ENCODE results near the gene UHRF1.
"Not testable (repeated sequence)": the region's sequence is repeated elsewhere in the genome, so short reads cannot be mapped to it uniquely, and the experiment has no call there.

The UHRF1 gene

GRCh38 chr19:4900879-4901278 lies 8.4 kb upstream of the UHRF1 start:
- DNase-seq = not testable (repeated sequence)

GRCh38 chr19:4902796-4903195 lies 6.5 kb upstream of the UHRF1 start, which contains the start of gene ARRDC5:
ARRDC5 (minus strand) TSS chr19:4902896; CDS start chr19:4902825, 71 bp downstream.
- no peak for DNase-seq

- DNase-seq = no peak
Observed at GRCh38 chr19:4904481-4904880, 4.8 kb upstream of the UHRF1 start.

GRCh38 chr19:4906963-4907362 lies 2.3 kb upstream of the UHRF1 start:
- no peak for DNase-seq

- no peak for DNase-seq
Observed at GRCh38 chr19:4908360-4908759, 941 bp upstream of the UHRF1 start.

DNA sequence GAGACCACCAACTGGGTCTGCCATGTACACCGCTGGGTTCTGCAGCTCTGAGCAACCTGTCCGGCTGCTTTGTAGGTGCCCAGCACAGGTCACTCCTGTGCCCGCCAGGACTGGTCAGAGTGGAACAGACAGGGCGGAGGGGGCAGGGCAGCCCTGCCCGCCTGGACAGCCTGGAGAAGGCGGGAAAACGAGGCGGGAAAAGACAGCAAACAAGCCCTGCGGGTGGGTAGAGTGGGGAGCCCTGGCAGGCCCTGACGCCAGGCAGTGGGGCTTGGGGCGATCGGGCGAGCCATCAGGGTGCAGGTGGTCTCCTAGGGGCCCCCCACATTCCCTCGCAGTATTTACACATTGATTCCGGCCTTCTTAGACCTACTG lies 533 bp upstream of the UHRF1 start:
- no peak for DNase-seq

GRCh38 chr19:4909897-4910593 lies 744 bp downstream of the UHRF1 start:
- DNase-seq = peak; percentile 91

- DNase-seq = peak; percentile 9
Observed at GRCh38 chr19:4910594-4911281, 1.4 kb downstream of the UHRF1 start.

- DNase-seq = no peak
Observed at GRCh38 chr19:4911314-4911713, 2.0 kb downstream of the UHRF1 start.

GRCh38 chr19:4911786-4912672 lies 2.7 kb downstream of the UHRF1 start:
- DNase-seq = peak; percentile 53

DNA sequence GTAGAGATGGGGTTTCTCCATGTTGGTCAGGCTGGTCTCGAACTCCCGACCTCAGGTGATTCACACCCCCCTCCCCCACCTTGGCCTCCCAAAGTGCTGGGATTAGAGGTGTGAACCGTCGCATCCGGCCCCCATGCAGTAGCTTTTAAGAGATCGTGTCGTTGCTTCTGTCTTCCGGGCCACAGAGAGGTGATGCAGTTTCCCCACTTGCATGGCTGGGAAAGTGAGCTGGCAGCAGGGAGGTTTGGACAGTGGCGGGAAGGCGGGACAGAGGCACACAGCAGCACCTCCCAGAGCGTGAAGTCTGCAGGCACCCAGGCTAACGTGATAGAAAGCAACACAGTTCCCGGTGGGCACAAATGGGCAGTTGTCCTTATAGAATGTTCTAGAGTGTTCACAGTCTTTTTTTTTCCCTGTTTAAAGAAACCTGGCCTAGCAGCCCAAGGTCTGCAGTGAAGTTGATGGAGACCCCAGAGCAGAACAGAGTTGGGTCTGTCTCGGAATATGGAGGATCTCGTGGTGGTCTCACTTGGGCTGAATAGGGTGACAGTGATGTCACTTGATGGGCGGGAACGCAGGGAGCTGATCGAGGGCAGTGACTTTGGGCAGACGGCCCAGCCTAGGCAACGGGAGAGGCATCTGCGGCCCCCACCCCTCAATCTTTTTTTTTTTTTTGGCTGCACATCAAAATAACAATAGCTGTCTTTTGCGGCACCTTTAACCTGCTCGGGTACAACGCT lies 4.9 kb downstream of the UHRF1 start:
- no peak for DNase-seq

DNA sequence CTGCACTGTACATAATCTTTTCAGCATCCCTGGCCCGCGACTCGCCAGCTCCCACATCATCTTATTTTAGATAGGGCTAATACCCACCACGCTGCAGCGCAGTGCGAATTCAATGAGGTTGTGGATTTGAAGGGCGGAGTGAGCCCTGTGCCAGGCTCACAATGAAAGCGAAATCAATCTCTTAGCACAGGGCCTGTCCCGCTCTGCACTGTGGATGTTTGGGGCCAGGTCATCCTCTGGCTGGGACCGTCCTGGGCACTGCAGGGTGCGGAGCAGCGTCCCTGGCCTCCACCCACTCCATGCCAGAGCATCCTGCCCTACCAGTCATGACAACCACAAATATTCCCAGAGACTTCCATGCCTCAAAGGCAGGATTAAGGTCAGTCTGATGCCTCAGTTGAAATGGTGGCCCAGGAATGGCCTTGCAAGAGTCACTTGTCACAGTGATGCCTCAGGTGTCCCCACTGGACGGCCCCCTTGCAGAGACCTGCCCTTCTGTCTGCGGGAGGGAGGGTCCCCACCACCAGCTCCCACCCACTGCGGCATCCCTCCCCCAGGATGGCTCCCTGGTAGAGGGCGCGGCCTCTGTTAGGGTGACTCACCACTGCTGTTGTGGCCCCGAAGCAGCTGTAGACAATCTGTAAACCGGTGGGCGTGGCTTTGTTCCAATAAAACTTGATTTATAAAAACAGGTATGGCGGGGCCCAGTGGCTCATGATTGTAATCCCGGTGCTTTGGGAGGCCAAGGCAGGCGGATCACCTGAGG lies 5.6 kb downstream of the UHRF1 start:
- peak; percentile 61 for DNase-seq

DNA sequence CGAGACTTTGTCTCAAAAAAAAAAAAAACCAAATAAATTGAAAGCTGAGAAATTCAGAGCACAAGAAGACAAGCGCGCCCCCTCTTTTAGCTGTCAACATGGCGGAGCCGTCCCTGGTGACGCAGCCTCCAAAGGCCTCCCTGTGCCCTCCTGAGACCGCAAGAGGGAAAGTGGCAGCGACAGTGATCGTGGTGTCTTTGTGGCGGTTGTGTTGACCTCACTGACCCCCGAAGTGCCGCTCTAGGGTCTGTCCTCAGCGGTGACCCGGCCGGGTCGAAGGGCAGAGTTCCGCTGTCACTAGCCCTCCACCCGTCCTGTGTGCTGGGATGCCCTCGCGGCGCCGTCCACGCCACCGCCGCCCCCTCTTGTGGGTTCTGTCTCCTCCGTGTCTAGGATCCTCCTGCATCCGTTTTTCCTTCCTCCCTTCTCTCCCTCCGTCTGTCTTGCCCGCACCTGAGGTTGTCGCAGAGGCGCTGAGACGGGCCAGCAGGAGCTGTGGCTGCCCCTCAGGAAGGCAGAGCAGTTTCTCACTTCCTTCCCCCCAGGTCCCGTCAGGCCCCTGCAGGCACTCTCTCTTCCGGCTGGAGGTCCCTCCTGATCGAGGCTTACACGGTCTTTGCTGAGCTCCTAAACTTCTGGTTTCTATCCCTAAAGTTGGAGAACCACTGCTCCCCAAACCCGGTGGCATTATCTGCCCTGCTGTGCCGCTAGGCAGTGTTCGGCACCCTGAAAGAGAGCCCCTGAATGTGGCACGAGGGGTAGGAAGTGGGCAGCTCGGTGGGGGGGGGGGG lies 7.2 kb downstream of the UHRF1 start:
- peak; percentile 21 for DNase-seq

DNA sequence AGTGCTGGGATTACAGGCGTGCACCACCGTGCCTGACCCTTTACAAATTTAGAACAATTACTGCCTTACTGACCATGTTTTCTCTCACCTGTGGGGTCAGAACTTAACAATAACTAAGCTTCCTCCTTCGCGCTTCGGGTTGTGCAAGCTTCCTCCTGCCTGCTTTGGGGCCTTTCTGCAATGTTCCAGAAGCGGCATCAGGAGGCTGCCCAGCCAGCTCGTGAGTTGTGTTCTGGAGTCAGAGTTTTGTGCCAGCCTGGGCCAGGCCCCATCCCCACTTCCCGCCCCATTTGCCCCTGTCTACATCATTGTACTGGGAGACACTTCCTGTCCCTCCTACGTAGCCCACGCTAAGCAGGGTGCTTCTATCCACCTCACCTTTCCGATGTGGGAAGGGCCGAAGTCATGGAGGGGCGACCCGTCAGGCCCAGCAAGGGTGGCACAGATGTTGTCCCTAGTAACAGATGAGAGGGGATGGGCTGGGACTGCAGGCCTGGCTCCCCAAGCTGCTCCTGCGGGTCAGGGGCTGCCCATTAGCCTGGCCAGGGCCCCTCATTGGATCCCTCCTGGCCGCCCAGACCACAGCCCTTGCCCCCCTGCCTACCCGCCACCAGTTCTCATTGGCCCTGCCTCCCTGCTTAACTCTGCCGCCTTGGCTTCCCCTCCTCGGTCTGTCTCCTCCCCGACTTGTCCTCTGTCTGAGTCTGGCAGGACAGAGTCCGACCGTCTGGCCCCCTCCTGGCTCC lies 13.4 kb downstream of the UHRF1 start:
- DNase-seq = no peak

GRCh38 chr19:4923276-4923747 lies 14.0 kb downstream of the UHRF1 start:
- DNase-seq = no peak

GRCh38 chr19:4929186-4929585 lies 19.9 kb downstream of the UHRF1 start:
- no peak for DNase-seq

- no peak for DNase-seq
Observed at GRCh38 chr19:4930664-4931063, 21.4 kb downstream of the UHRF1 start.

- no peak for DNase-seq
Observed at GRCh38 chr19:4932711-4933110, 23.4 kb downstream of the UHRF1 start.

GRCh38 chr19:4933528-4933927 lies 24.2 kb downstream of the UHRF1 start:
- DNase-seq = no peak

GRCh38 chr19:4935444-4935843 lies 26.1 kb downstream of the UHRF1 start:
- no peak for DNase-seq
